Liver (tissue), 9 donors: ENCODE results near the gene NOX3. TPM values are rescaled to one million over a fixed set of nuclear protein-coding genes. Genes with fewer than 3 reads are reported as not detected.
"Not testable (repeated sequence)": the region's sequence is repeated elsewhere in the genome, so short reads cannot be mapped to it uniquely, and the experiment has no call there.

Experiments
- DNase-seq: peaks from one replicate; pipeline ENCODE4 v3.0.0-alpha.2; 2017; ENCODE audit warnings: low spot score
- H3K27ac ChIP-seq, 2 donors: one replicate each; pipeline ENCODE4 v1.7.0; 2013; ENCODE audit warnings: inconsistent platforms in 2 of 2, low read length in 2 of 2, control low read depth in 1 of 2, low read depth in 1 of 2, mild to moderate bottlenecking in 1 of 2
- H3K27me3 ChIP-seq, 4 donors: one replicate each; pipeline versions ENCODE4 v1.6.1 to v1.7.0; 2013; ENCODE audit warnings: low read length in 3 of 4, inconsistent platforms in 1 of 4, mild to moderate bottlenecking in 1 of 4, moderate library complexity in 1 of 4; ENCODE audit not compliant: control insufficient read depth in 4 of 4, insufficient read depth in 4 of 4
- H3K36me3 ChIP-seq, 4 donors: one replicate each; pipeline versions ENCODE4 v1.6.1 to v1.7.0; 2013; ENCODE audit warnings: low read length in 3 of 4, mild to moderate bottlenecking in 3 of 4, low read depth in 1 of 4, moderate library complexity in 1 of 4; ENCODE audit not compliant: control insufficient read depth in 4 of 4, insufficient read depth in 3 of 4
- H3K4me1 ChIP-seq, 4 donors: one replicate each; pipeline versions ENCODE4 v1.6.1 to v1.7.0; 2013; ENCODE audit warnings: low read length in 3 of 4, mild to moderate bottlenecking in 3 of 4, moderate library complexity in 1 of 4; ENCODE audit not compliant: control insufficient read depth in 4 of 4, insufficient read depth in 4 of 4
- H3K4me3 ChIP-seq, 3 donors: one replicate each; pipeline versions ENCODE4 v1.6.1 to v1.7.0; 2013; ENCODE audit warnings: low read length in 3 of 3, control low read depth in 1 of 3, low read depth in 1 of 3, mild to moderate bottlenecking in 1 of 3
- H3K9ac ChIP-seq, 2 donors: one replicate each; pipeline ENCODE4 v1.7.0; 2013; ENCODE audit warnings: low read length in 2 of 2, mild to moderate bottlenecking in 2 of 2, moderate library complexity in 2 of 2, control low read depth in 1 of 2, low read depth in 1 of 2
- H3K9me3 ChIP-seq, 4 donors: one replicate each; pipeline versions ENCODE4 v1.6.1 to v1.7.0; 2013; ENCODE audit warnings: low read length in 3 of 4; ENCODE audit not compliant: control insufficient read depth in 4 of 4
- ATF3 ChIP-seq: IDR thresholded peaks from 2 replicates; pipeline ENCODE4 v1.6.1; 2016; ENCODE audit warnings: antibody characterized with exemption
- EGR1 ChIP-seq, 2 donors: IDR thresholded peaks; 2 replicates each; pipeline ENCODE4 v1.6.1; 2016 to 2018; ENCODE audit warnings: antibody characterized with exemption in 2 of 2, low read depth in 2 of 2
- FOXA1 ChIP-seq: IDR thresholded peaks from 2 replicates; pipeline ENCODE4 v1.6.1; 2016; ENCODE audit warnings: antibody characterized with exemption
- FOXA2 ChIP-seq: IDR thresholded peaks from 2 replicates; pipeline ENCODE4 v1.6.1; 2016; ENCODE audit warnings: antibody characterized with exemption
- GABPA ChIP-seq, 2 donors: IDR thresholded peaks in 1 of 2; conservative IDR thresholded peaks in 1 of 2; 2 replicates each; pipeline ENCODE4 v1.6.1; 2016; ENCODE audit warnings: antibody characterized with exemption in 2 of 2, mild to moderate bottlenecking in 1 of 2, moderate library complexity in 1 of 2
- HNF4A ChIP-seq, 2 donors: conservative IDR thresholded peaks; 2 replicates each; pipeline ENCODE4 v1.6.1; 2016; ENCODE audit warnings: antibody characterized with exemption in 2 of 2, mild to moderate bottlenecking in 2 of 2
- HNF4G ChIP-seq: IDR thresholded peaks from 2 replicates; pipeline ENCODE4 v1.6.1; 2016; ENCODE audit warnings: antibody characterized with exemption
- JUND ChIP-seq, 2 donors: IDR thresholded peaks; 2 replicates each; pipeline ENCODE4 v1.6.1; 2016; ENCODE audit warnings: antibody characterized with exemption in 2 of 2
- MAX ChIP-seq: IDR thresholded peaks from 2 replicates; pipeline ENCODE4 v1.6.1; 2016; ENCODE audit warnings: antibody characterized with exemption
- NR2F2 ChIP-seq: IDR thresholded peaks from 2 replicates; pipeline ENCODE4 v1.6.1; 2016; ENCODE audit warnings: antibody characterized with exemption
- RAD21 ChIP-seq, 2 donors: IDR thresholded peaks; 2 replicates each; pipeline ENCODE4 v1.6.1; 2016; ENCODE audit warnings: antibody characterized with exemption in 2 of 2, mild to moderate bottlenecking in 2 of 2
- RXRA ChIP-seq, 2 donors: IDR thresholded peaks; 2 replicates each; pipeline ENCODE4 v1.6.1; 2017 to 2018; ENCODE audit warnings: antibody characterized with exemption in 2 of 2, mild to moderate bottlenecking in 1 of 2
- SP1 ChIP-seq: IDR thresholded peaks from 2 replicates; pipeline ENCODE4 v1.6.1; 2018; ENCODE audit warnings: antibody characterized with exemption, mild to moderate bottlenecking
- TAF1 ChIP-seq: conservative IDR thresholded peaks from 2 replicates; pipeline ENCODE4 v1.6.1; 2016; ENCODE audit warnings: antibody characterized with exemption, mild to moderate bottlenecking
- YY1 ChIP-seq: IDR thresholded peaks from 2 replicates; pipeline ENCODE4 v1.6.1; 2016; ENCODE audit warnings: antibody characterized with exemption, mild to moderate bottlenecking
- ZBTB33 ChIP-seq: IDR thresholded peaks from 2 replicates; pipeline ENCODE4 v1.6.1; 2016; ENCODE audit warnings: antibody characterized with exemption
- WGBS: extraction: QIAGEN DNeasy Blood & Tissue Kit; methylation state at CpG from one replicate; pipeline ENCODE4 v1.1.7; 2013; 5-methylcytosine and 5-hydroxymethylcytosine counted together
- polyA plus RNA-seq, 2 donors: library from polyadenylated mRNA; stranded (reverse) in 1 of 2; unstranded in 1 of 2; fragments of 200-250 nt in 1 of 2; fragments of >200 nt in 1 of 2; fragmentation: Nextera tagmentation in 1 of 2; extraction: Ambion mirVana in 1 of 2; gene quantifications; one replicate each; pipeline versions ENCODE4 v1.2.1 to v1.2.3, GENCODE V29; 2013 to 2015
- total RNA-seq, 2 donors: library from RNA; depleted of rRNA; stranded (reverse); fragments of >200 nt; gene quantifications; one replicate each; pipeline ENCODE4 v1.2.3, GENCODE V29; 2014
- donor health status: healthy.
- donor health status: healthy.
- donor health status: healthy.
- donor health status: healthy.
- donor health status: healthy.

NOX3 gene
- total and polyA plus RNA-seq, 4 donors = not detected

- no peaks in the 10 kb centered on the region for H3K27me3 ChIP-seq
- 56% methylated on average over 1 of the region's 1 CpG for WGBS
- no peak overlapping the region for H3K4me3 ChIP-seq
Observed at GRCh38 chr6:155472886-155473285, 17.2 kb upstream of the NOX3 start.

GRCh38 chr6:155470979-155471616 is 15.5 kb upstream of the NOX3 start:
- not testable (repeated sequence) for H3K27me3 ChIP-seq, H3K27ac ChIP-seq, H3K9me3 ChIP-seq, H3K36me3 ChIP-seq, H3K4me3 ChIP-seq, H3K9ac ChIP-seq, H3K4me1 ChIP-seq, DNase-seq
- 75% methylated on average over 5 of the region's 5 CpGs for WGBS

More at GRCh38 chr6:155472886-155473285, 17.2 kb upstream of the NOX3 start:
- Histone ChIP-seq H3K9ac (no peak overlapping the region), H3K4me1 (no peaks in the 10 kb centered on the region), H3K27ac (no peak overlapping the region), H3K36me3 (no peaks in the 10 kb centered on the region), H3K9me3 (peaks cover 0 to under 1% (median 0%) of the 10 kb centered on the region in 4 donors)
- TF ChIP-seq EGR1 (IDR thresholded peaks at IDR 0.05; ENCODE audit: low read depth in 2 of 2) (no peak), RAD21 (IDR thresholded peaks at IDR 0.05) (no peak), GABPA (IDR thresholded peaks at IDR 0.05 in 1 of 2, conservative IDR thresholded peaks at IDR 0.05 in 1 of 2) (no peak), HNF4A (conservative IDR thresholded peaks at IDR 0.05) (no peak), SP1 (no peak), HNF4G (no peak)
- no peak for DNase-seq

- H3K4me3 ChIP-seq, H3K36me3 ChIP-seq, H3K9ac ChIP-seq, H3K27ac ChIP-seq, H3K9me3 ChIP-seq, DNase-seq, H3K27me3 ChIP-seq, H3K4me1 ChIP-seq: not testable (repeated sequence)
- WGBS = 90% methylated on average over 3 of the region's 3 CpGs
Observed at GRCh38 chr6:155468543-155468942, 12.9 kb upstream of the NOX3 start.

GRCh38 chr6:155466539-155466938 is 10.9 kb upstream of the NOX3 start:
- 92% methylated on average over 3 of the region's 3 CpGs for WGBS
- DNase-seq = no peak
- TF ChIP-seq EGR1 (IDR thresholded peaks at IDR 0.05; ENCODE audit: low read depth in 2 of 2) = no peak
- TF ChIP-seq RAD21 (IDR thresholded peaks at IDR 0.05) = no peak
- TF ChIP-seq ATF3 = no peak
- TF ChIP-seq HNF4A (conservative IDR thresholded peaks at IDR 0.05) = no peak
- TF ChIP-seq RXRA (IDR thresholded peaks at IDR 0.05) = no peak
- no peak for TF ChIP-seq FOXA1
- Histone ChIP-seq H3K36me3 (no peaks in the 10 kb centered on the region), H3K27ac (no peak overlapping the region), H3K9ac (no peak overlapping the region), H3K4me3 (no peak overlapping the region), H3K9me3 (peaks cover 0 to 4% (median 1%) of the 10 kb centered on the region in 4 donors), H3K27me3 (no peaks in the 10 kb centered on the region), H3K4me1 (no peaks in the 10 kb centered on the region)

GRCh38 chr6:155461556-155461955 is 5.9 kb upstream of the NOX3 start:
- TF ChIP-seq SP1 = no peak
- no peak for TF ChIP-seq HNF4G
- TF ChIP-seq YY1 = no peak
- no peak for TF ChIP-seq MAX
- no peak for TF ChIP-seq HNF4A (conservative IDR thresholded peaks at IDR 0.05)
- TF ChIP-seq ATF3 = no peak
- TF ChIP-seq RXRA (IDR thresholded peaks at IDR 0.05) = no peak
- TF ChIP-seq FOXA2 = no peak
- no peak for TF ChIP-seq NR2F2
- TF ChIP-seq FOXA1 = no peak
- TF ChIP-seq TAF1 = no peak
- no peak for TF ChIP-seq GABPA (IDR thresholded peaks at IDR 0.05 in 1 of 2, conservative IDR thresholded peaks at IDR 0.05 in 1 of 2)
- no peak for TF ChIP-seq ZBTB33
- TF ChIP-seq JUND (IDR thresholded peaks at IDR 0.05) = no peak
- no peak for TF ChIP-seq RAD21 (IDR thresholded peaks at IDR 0.05)
- Histone ChIP-seq H3K9ac (no peak overlapping the region), H3K36me3 (no peaks in the 10 kb centered on the region), H3K9me3 (peaks cover 0 to 2% (median 0%) of the 10 kb centered on the region in 4 donors), H3K27me3 (no peaks in the 10 kb centered on the region), H3K4me3 (no peak overlapping the region), H3K4me1 (no peaks in the 10 kb centered on the region), H3K27ac (no peak overlapping the region)
- 60% methylated on average over 6 of the region's 6 CpGs for WGBS
- no peak for DNase-seq
